ENCODE results near the gene MACROD2.

MACROD2 gene

GRCh38 chr20:14310977-14311627 lies 315.8 kb downstream of the MACROD2 start:
- no peak for TF ChIP-seq CTCF (conservative IDR thresholded peaks at IDR 0.05; ENCODE audit: control insufficient read depth, insufficient read depth, low read depth, low read length)
- H3K4me3 ChIP-seq (ENCODE audit: control insufficient read depth, low read depth, low read length), result no peak overlapping the region
- DNase-seq (ENCODE audit: low read depth), result no peak

DNA sequence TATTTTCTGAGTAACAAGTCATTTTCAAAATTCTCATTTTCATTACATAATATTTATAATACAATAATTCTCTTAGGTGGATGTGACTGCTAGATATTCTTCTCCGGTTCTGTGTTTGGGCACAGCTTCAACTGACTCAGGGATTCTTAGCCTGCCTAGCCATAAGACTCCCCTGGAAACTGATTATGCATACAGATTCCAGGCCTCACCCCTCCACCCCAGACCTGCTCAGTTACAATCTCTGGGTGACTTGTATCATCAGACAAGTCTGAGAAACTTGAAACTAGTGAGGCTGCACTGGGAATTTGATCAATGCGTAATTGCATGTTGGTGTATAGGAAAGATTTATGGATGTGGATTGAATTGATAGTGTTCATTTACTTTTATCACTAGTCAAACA lies 316.7 kb downstream of the MACROD2 start:
- TF ChIP-seq CTCF (conservative IDR thresholded peaks at IDR 0.05; ENCODE audit: control insufficient read depth, insufficient read depth, low read depth, low read length), result no peak
- H3K4me3 ChIP-seq (ENCODE audit: control insufficient read depth, low read depth, low read length), result no peak overlapping the region
- DNase-seq (ENCODE audit: low read depth), result no peak

DNA sequence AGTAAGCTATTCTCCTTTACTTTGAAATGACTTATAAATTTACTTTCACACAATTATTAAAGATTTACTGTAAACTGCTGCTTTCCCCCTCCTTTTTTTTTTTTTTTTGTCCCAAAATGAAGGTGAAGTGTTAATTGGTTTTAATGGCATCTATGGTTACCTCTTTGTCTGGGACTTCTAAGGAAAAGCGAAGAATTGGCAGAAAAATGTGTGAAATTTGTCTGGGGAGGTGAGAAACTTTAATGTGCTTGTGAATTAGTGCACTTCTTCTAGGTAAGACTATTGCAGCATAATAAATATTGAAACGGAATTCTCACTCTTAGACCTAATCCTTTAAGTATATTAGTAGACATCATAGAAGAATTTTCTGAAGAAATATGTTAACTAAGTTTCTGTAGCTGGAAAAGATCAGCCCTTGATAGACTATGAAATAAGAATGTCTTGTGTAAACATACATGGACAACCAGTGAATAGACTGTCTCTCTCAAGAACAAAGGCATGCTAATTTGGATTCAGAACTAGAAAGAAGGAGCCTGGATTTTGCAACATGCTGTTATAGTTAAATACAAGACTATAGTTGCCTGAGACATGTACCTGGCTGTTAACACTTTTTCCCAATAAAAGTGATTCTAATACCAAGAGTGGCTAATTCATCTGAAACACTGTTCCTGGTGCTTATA lies 318.2 kb downstream of the MACROD2 start:
- no peak for TF ChIP-seq CTCF (conservative IDR thresholded peaks at IDR 0.05; ENCODE audit: control insufficient read depth, insufficient read depth, low read depth, low read length)
- no peak overlapping the region for H3K4me3 ChIP-seq (ENCODE audit: control insufficient read depth, low read depth, low read length)
- no peak for DNase-seq (ENCODE audit: low read depth)

GRCh38 chr20:14319704-14320103 lies 324.4 kb downstream of the MACROD2 start:
- H3K4me3 ChIP-seq (ENCODE audit: control insufficient read depth, low read depth, low read length), result no peak overlapping the region
- DNase-seq (ENCODE audit: low read depth), result no peak
- no peak for TF ChIP-seq CTCF (conservative IDR thresholded peaks at IDR 0.05; ENCODE audit: control insufficient read depth, insufficient read depth, low read depth, low read length)

DNA sequence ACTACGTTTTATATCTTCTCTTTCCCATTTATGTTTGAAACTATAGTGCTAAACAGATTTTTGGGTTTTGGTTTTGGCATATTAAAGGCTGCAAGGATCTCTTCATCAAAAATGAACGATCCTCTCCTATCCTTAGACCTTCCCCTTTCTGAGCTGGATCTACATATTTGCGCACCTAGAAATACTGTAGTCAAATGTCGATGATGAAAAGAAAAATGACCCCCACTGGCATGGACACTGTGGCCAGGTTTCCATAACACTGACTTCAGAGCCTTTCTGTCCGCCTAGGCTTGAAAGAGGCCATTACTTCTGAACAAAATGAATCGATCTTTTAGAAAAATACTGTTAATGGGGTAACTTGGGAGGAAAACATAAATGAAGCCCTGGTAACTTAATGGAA lies 336.3 kb downstream of the MACROD2 start:
- no peak for TF ChIP-seq CTCF (conservative IDR thresholded peaks at IDR 0.05; ENCODE audit: control insufficient read depth, insufficient read depth, low read depth, low read length)

GRCh38 chr20:14332866-14333265 lies 337.6 kb downstream of the MACROD2 start:
- DNase-seq (ENCODE audit: low read depth), result no peak
- H3K4me3 ChIP-seq (ENCODE audit: control insufficient read depth, low read depth, low read length), result no peak overlapping the region

More for the DNA sequence above, 336.3 kb downstream of the MACROD2 start:
- H3K4me3 ChIP-seq (ENCODE audit: control insufficient read depth, low read depth, low read length), result no peak overlapping the region
- DNase-seq (ENCODE audit: low read depth), result no peak

More at GRCh38 chr20:14332866-14333265, 337.6 kb downstream of the MACROD2 start:
- no peak for TF ChIP-seq CTCF (conservative IDR thresholded peaks at IDR 0.05; ENCODE audit: control insufficient read depth, insufficient read depth, low read depth, low read length)
